PC-3 (cell line): ENCODE data around the gene FARS2. TPM values are rescaled to one million over a fixed set of nuclear protein-coding genes. Genes with fewer than 3 reads are reported as not detected.
A peak's percentile ranks its signal among the peaks of the same experiment; 100 is the strongest.

Experiments used
- ATAC-seq: fragments of 200-7000 bp; cut with Tn5 transposase; 2 replicates; pipeline ENCODE4 v1.9.1; 2020; ENCODE audit warnings: mild to moderate bottlenecking, moderate library complexity
- BruUV-seq: library from RNA; stranded (reverse); fragments of 400-500 nt; replicated peaks from 2 replicates; lab custom pipeline; 2021; lab: Mats Ljungman, UMichigan
- CTCF ChIA-PET: fragments of 300-600 bp; sonication (Branson Sonifier 250); formaldehyde crosslinking; loops from one replicate; lab custom pipeline; 2022; ENCODE audit warnings: antibody characterized with exemption; lab: Charles Lee
- POLR2A ChIA-PET: fragments of 300-600 bp; sonication (Branson Sonifier 250); formaldehyde crosslinking; loops from one replicate; lab custom pipeline; 2022; ENCODE audit warnings: antibody characterized with exemption; ENCODE audit not compliant: unreplicated experiment; lab: Charles Lee
- DNase-seq: peaks from one replicate; pipeline ENCODE4 v3.0.0-alpha.2; 2015
- H2AFZ ChIP-seq: fragments of 300-600 bp; sonication (generic); 2 replicates; pipeline ENCODE4 v1.6.0; 2016; ENCODE audit warnings: antibody characterized with exemption, low read length
- H3F3A ChIP-seq: fragments of 300-600 bp; sonication (generic); one replicate; pipeline ENCODE4 v1.6.0; 2017; ENCODE audit warnings: antibody characterized with exemption, low read length, control low read depth, mild to moderate bottlenecking; ENCODE audit not compliant: unreplicated experiment
- H3K27ac ChIP-seq: fragments of 300-600 bp; sonication (generic); 2 replicates; pipeline ENCODE4 v1.5.1; 2016; ENCODE audit warnings: mild to moderate bottlenecking, low read length
- H3K27me3 ChIP-seq: fragments of 300-600 bp; sonication (generic); 2 replicates; pipeline ENCODE4 v1.6.1; 2016; ENCODE audit warnings: low read length, mixed read lengths
- H3K36me3 ChIP-seq: fragments of 300-600 bp; sonication (generic); 2 replicates; pipeline ENCODE4 v1.6.1; 2016; ENCODE audit warnings: low read depth, mixed run types, low read length, mixed read lengths
- H3K4me1 ChIP-seq: fragments of 300-600 bp; sonication (generic); 2 replicates; pipeline ENCODE4 v1.5.1; 2016; ENCODE audit warnings: low read length; ENCODE audit not compliant: insufficient read depth
- H3K4me2 ChIP-seq: fragments of 300-600 bp; sonication (generic); 2 replicates; pipeline ENCODE4 v1.6.0; 2016; ENCODE audit warnings: low read length
- H3K4me3 ChIP-seq: fragments of 300-600 bp; sonication (generic); 2 replicates; pipeline ENCODE4 v1.5.1; 2016; ENCODE audit warnings: mild to moderate bottlenecking, low read length, mixed read lengths
- H3K79me2 ChIP-seq: fragments of 300-600 bp; sonication (generic); 2 replicates; pipeline ENCODE4 v1.6.1; 2017; ENCODE audit warnings: low read length, mixed read lengths
- H3K9ac ChIP-seq: fragments of 300-600 bp; sonication (generic); 2 replicates; pipeline ENCODE4 v1.6.0; 2016; ENCODE audit warnings: mild to moderate bottlenecking, low read length
- H3K9me2 ChIP-seq: fragments of 300-600 bp; sonication (generic); replicated peaks from 2 replicates; pipeline ENCODE4 v1.6.1; 2016; ENCODE audit warnings: mixed run types, low read length, mixed read lengths
- H3K9me3 ChIP-seq: fragments of 300-600 bp; sonication (generic); 2 replicates; pipeline ENCODE4 v1.6.1; 2016; ENCODE audit warnings: low read length, mixed read lengths
- H4K20me1 ChIP-seq: fragments of 300-600 bp; sonication (generic); 2 replicates; pipeline ENCODE4 v1.6.1; 2016; ENCODE audit warnings: low read length, mixed read lengths
- EZH2 ChIP-seq: fragments of 300-600 bp; sonication (generic); IDR thresholded peaks from one replicate; pipeline ENCODE4 v1.6.1; 2017; ENCODE audit warnings: antibody characterized with exemption, mild to moderate bottlenecking, low read length; ENCODE audit not compliant: unreplicated experiment
- EZH2phosphoT487 ChIP-seq: fragments of 300-600 bp; sonication (generic); IDR thresholded peaks from 2 replicates; pipeline ENCODE4 v1.6.1; 2018; ENCODE audit warnings: mild to moderate bottlenecking, antibody characterized with exemption, low read length, borderline replicate concordance
- intact Hi-C: fragments of 100-400 bp; cut with micrococcal nuclease; formaldehyde crosslinking; loops from 2 replicates; pipeline ENCODE4 v1.9.0; 2023
- total RNA-seq: library from RNA; depleted of rRNA; stranded (reverse); fragments of >200 nt; gene quantifications from 2 replicates; pipeline ENCODE4 v1.2.3, GENCODE V29; 2014
- TF ChIP-seq, protein P1 (sequence below): fragments of 300-600 bp; sonication (generic); conservative IDR thresholded peaks from 2 replicates; pipeline ENCODE4 v1.5.1; 2017; ENCODE audit warnings: antibody characterized with exemption, low read depth, mild to moderate bottlenecking, low read length

FARS2 gene
- total RNA-seq, 1 experiment from 2014 or later = 23.0 TPM

DNA sequence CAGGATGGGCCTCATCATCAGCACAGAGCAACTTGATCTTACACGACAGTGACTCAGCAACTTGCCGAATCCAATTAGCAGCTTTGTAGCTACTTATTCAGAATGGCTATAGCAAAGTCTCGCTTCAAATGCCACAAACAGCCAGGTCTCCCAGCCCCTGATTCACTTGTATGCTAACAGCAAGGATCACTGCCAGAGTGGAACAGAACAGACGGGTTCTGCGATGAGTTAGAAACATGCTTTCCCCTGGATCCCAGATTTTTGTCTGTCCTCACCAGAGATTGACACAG lies 491.0 kb downstream of the FARS2 start:
- H3K27ac ChIP-seq = no peak overlapping the region
- no peak overlapping the region for H3K4me3 ChIP-seq
- peak; percentile 9 for DNase-seq
- H3F3A ChIP-seq = no peaks in the 10 kb centered on the region
- no peaks in the 10 kb centered on the region for H3K79me2 ChIP-seq
- H3K4me2 ChIP-seq = no peak overlapping the region
- H3K9me3 ChIP-seq = no peaks in the 10 kb centered on the region
- no TSS peak for BruUV-seq
- intact Hi-C loops = no loop called here
- CTCF ChIA-PET = no interaction called here
- POLR2A ChIA-PET = no interaction called here
- no peaks in the 10 kb centered on the region for H3K27me3 ChIP-seq
- TF ChIP-seq, protein P1, sequence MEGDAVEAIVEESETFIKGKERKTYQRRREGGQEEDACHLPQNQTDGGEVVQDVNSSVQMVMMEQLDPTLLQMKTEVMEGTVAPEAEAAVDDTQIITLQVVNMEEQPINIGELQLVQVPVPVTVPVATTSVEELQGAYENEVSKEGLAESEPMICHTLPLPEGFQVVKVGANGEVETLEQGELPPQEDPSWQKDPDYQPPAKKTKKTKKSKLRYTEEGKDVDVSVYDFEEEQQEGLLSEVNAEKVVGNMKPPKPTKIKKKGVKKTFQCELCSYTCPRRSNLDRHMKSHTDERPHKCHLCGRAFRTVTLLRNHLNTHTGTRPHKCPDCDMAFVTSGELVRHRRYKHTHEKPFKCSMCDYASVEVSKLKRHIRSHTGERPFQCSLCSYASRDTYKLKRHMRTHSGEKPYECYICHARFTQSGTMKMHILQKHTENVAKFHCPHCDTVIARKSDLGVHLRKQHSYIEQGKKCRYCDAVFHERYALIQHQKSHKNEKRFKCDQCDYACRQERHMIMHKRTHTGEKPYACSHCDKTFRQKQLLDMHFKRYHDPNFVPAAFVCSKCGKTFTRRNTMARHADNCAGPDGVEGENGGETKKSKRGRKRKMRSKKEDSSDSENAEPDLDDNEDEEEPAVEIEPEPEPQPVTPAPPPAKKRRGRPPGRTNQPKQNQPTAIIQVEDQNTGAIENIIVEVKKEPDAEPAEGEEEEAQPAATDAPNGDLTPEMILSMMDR = no peak
- TF ChIP-seq EZH2 (no peak), EZH2phosphoT487 (no peak)
- ATAC-seq = no peak; the same call in 1 of the 2 replicates
- H3K36me3 ChIP-seq = no peaks in the 10 kb centered on the region
- H3K9ac ChIP-seq = no peak overlapping the region
- H2AFZ ChIP-seq = no peak overlapping the region
- no peaks in the 10 kb centered on the region for H3K9me2 ChIP-seq
- no peaks in the 10 kb centered on the region for H3K4me1 ChIP-seq
- H4K20me1 ChIP-seq = no peaks in the 10 kb centered on the region

DNA sequence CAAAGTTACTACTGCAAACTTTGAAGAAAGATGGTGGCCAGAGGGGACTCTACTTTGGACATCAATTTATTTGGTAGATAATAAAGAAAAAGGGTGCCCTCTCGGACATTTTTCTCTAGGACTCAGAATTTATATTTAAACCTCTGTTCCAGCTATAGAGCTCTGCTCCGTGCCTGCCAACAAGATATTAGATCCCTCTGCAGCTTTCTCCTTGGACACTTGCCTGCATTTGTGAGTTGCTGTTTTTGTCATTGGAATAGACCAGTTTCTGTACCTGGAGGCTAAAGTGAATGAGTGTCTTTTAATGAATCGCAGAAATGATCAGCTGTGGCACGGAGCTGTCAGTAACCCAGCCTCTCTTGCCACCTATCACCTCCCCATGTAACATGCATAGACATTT lies 491.9 kb downstream of the FARS2 start:
- no peaks in the 10 kb centered on the region for H3K9me3 ChIP-seq
- no peaks in the 10 kb centered on the region for H3K27me3 ChIP-seq
- ChIA-PET POLR2A (no interaction called here), CTCF (no interaction called here)
- H4K20me1 ChIP-seq = no peaks in the 10 kb centered on the region
- H3K4me2 ChIP-seq = no peak overlapping the region
- DNase-seq (no peak), ATAC-seq (no peak)
- no peak overlapping the region for H3K27ac ChIP-seq
- no peak overlapping the region for H3K4me3 ChIP-seq
- no peaks in the 10 kb centered on the region for H3F3A ChIP-seq
- intact Hi-C loops = no loop called here
- H3K36me3 ChIP-seq = no peaks in the 10 kb centered on the region
- TF ChIP-seq, protein P1 = no peak
- TF ChIP-seq EZH2 (no peak), EZH2phosphoT487 (no peak)
- H2AFZ ChIP-seq = no peak overlapping the region
- no TSS peak for BruUV-seq
- no peaks in the 10 kb centered on the region for H3K79me2 ChIP-seq
- H3K9me2 ChIP-seq = no peaks in the 10 kb centered on the region
- H3K9ac ChIP-seq = no peak overlapping the region
- no peaks in the 10 kb centered on the region for H3K4me1 ChIP-seq

DNA sequence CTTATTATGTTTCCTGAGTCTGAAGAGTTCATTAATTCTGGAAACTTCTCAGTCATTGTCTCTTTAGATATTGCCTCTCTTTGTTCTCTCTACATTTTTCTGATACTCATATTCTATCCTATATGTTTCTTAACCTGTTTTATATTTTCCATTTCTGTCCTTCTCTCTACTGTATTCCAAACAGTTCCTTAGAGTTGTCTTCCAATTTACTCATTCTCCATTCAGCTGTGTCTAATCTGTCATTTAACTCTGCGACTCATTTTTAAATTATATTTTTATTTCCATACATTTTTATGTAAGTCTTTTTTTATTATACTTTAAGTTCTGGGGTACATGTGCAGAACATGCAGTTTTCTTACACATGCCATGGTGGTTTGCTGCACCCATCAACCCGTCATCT lies 493.6 kb downstream of the FARS2 start:
- H2AFZ ChIP-seq = no peak overlapping the region
- no peaks in the 10 kb centered on the region for H4K20me1 ChIP-seq
- no peaks in the 10 kb centered on the region for H3K9me2 ChIP-seq
- H3K79me2 ChIP-seq = no peaks in the 10 kb centered on the region
- intact Hi-C loops = no loop called here
- no peaks in the 10 kb centered on the region for H3K36me3 ChIP-seq
- no peaks in the 10 kb centered on the region for H3K9me3 ChIP-seq
- ChIA-PET POLR2A (no interaction called here), CTCF (no interaction called here)
- H3K4me2 ChIP-seq = no peak overlapping the region
- H3F3A ChIP-seq = no peaks in the 10 kb centered on the region
- DNase-seq (no peak), ATAC-seq (no peak)
- H3K4me1 ChIP-seq = no peaks in the 10 kb centered on the region
- no peak overlapping the region for H3K9ac ChIP-seq
- no peaks in the 10 kb centered on the region for H3K27me3 ChIP-seq
- no TSS peak for BruUV-seq
- TF ChIP-seq, protein P1 = no peak
- TF ChIP-seq EZH2 (no peak), EZH2phosphoT487 (no peak)
- no peak overlapping the region for H3K4me3 ChIP-seq
- no peak overlapping the region for H3K27ac ChIP-seq
